Measurements from ENCODE around the gene ARHGAP23.
A peak's percentile ranks its signal among the peaks of the same experiment; 100 is the strongest.

The ARHGAP23 gene, protein sequence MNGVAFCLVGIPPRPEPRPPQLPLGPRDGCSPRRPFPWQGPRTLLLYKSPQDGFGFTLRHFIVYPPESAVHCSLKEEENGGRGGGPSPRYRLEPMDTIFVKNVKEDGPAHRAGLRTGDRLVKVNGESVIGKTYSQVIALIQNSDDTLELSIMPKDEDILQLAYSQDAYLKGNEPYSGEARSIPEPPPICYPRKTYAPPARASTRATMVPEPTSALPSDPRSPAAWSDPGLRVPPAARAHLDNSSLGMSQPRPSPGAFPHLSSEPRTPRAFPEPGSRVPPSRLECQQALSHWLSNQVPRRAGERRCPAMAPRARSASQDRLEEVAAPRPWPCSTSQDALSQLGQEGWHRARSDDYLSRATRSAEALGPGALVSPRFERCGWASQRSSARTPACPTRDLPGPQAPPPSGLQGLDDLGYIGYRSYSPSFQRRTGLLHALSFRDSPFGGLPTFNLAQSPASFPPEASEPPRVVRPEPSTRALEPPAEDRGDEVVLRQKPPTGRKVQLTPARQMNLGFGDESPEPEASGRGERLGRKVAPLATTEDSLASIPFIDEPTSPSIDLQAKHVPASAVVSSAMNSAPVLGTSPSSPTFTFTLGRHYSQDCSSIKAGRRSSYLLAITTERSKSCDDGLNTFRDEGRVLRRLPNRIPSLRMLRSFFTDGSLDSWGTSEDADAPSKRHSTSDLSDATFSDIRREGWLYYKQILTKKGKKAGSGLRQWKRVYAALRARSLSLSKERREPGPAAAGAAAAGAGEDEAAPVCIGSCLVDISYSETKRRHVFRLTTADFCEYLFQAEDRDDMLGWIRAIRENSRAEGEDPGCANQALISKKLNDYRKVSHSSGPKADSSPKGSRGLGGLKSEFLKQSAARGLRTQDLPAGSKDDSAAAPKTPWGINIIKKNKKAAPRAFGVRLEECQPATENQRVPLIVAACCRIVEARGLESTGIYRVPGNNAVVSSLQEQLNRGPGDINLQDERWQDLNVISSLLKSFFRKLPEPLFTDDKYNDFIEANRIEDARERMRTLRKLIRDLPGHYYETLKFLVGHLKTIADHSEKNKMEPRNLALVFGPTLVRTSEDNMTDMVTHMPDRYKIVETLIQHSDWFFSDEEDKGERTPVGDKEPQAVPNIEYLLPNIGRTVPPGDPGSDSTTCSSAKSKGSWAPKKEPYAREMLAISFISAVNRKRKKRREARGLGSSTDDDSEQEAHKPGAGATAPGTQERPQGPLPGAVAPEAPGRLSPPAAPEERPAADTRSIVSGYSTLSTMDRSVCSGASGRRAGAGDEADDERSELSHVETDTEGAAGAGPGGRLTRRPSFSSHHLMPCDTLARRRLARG (N-terminal part only)

GRCh38 chr17:38428112-38428642 lies at the start of gene ARHGAP23:
ARHGAP23 (plus strand) TSS chr17:38428464; CDS start chr17:38428486, 22 bp downstream.
- TF ChIP-seq, protein P1, sequence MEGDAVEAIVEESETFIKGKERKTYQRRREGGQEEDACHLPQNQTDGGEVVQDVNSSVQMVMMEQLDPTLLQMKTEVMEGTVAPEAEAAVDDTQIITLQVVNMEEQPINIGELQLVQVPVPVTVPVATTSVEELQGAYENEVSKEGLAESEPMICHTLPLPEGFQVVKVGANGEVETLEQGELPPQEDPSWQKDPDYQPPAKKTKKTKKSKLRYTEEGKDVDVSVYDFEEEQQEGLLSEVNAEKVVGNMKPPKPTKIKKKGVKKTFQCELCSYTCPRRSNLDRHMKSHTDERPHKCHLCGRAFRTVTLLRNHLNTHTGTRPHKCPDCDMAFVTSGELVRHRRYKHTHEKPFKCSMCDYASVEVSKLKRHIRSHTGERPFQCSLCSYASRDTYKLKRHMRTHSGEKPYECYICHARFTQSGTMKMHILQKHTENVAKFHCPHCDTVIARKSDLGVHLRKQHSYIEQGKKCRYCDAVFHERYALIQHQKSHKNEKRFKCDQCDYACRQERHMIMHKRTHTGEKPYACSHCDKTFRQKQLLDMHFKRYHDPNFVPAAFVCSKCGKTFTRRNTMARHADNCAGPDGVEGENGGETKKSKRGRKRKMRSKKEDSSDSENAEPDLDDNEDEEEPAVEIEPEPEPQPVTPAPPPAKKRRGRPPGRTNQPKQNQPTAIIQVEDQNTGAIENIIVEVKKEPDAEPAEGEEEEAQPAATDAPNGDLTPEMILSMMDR (IDR thresholded peaks at IDR 0.05; ENCODE audit: extremely low read depth, insufficient read depth, missing control alignments), result no peak
- peak; percentile 78 for DNase-seq (ENCODE audit: low spot score)
- in situ Hi-C loops (cut with MboI; ENCODE audit: low pct_unique_long_range_greater_than_20kb, low sequenced_read_pairs, unreplicated experiment), result no loop called here

GRCh38 chr17:38379448-38379847 lies 48.8 kb upstream of the ARHGAP23 start:
- no peak for DNase-seq (ENCODE audit: low spot score)
- in situ Hi-C loops (cut with MboI; ENCODE audit: low pct_unique_long_range_greater_than_20kb, low sequenced_read_pairs, unreplicated experiment), result no loop called here
- TF ChIP-seq, protein P1 (IDR thresholded peaks at IDR 0.05; ENCODE audit: extremely low read depth, insufficient read depth, missing control alignments), result no peak

- TF ChIP-seq, protein P1 (IDR thresholded peaks at IDR 0.05; ENCODE audit: extremely low read depth, insufficient read depth, missing control alignments), result no peak
Measured at GRCh38 chr17:38395090-38395489, 33.2 kb upstream of the ARHGAP23 start.

DNA sequence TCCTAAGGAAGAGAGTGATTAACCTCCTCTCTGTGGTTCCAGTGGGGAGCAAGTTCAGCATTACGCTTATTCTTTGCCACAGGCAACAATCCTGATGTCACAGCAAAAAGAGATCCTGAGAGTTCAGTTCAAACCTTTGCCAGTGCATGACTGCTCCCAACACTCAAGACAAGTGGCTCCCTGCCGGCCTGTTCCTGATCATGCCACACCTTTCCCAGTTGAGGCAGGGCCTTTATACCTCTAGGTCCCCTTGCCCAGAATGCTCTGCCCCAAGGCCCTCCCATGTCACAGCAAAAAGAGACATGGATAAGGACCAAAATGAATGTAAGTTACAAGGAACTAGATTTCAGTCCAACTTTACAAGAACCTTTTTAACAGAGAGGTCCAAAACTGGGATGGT lies 31.0 kb upstream of the ARHGAP23 start:
- TF ChIP-seq, protein P1 (IDR thresholded peaks at IDR 0.05; ENCODE audit: extremely low read depth, insufficient read depth, missing control alignments), result no peak
- DNase-seq (ENCODE audit: low spot score), result no peak
- in situ Hi-C loops (cut with MboI; ENCODE audit: low pct_unique_long_range_greater_than_20kb, low sequenced_read_pairs, unreplicated experiment), result no loop called here

More at GRCh38 chr17:38395090-38395489, 33.2 kb upstream of the ARHGAP23 start:
- in situ Hi-C loops (cut with MboI; ENCODE audit: low pct_unique_long_range_greater_than_20kb, low sequenced_read_pairs, unreplicated experiment), result no loop called here
- DNase-seq (ENCODE audit: low spot score), result no peak

- DNase-seq (ENCODE audit: low spot score), result no peak
- TF ChIP-seq, protein P1 (IDR thresholded peaks at IDR 0.05; ENCODE audit: extremely low read depth, insufficient read depth, missing control alignments), result no peak
- in situ Hi-C loops (cut with MboI; ENCODE audit: low pct_unique_long_range_greater_than_20kb, low sequenced_read_pairs, unreplicated experiment), result no loop called here
Measured at GRCh38 chr17:38400286-38400685, 28.0 kb upstream of the ARHGAP23 start.

Data from GM13977 (cell line).